ENCODE measurements around the gene CTCFL. TPM values are rescaled to one million over a fixed set of nuclear protein-coding genes. Genes with fewer than 3 reads are reported as not detected.

CTCFL gene
- total and polyA plus RNA-seq, 2 of the 8 experiments (the other 6 are each of a cell fraction or from before 2014, with no cell fraction given): 0.30 to 0.80 TPM

DNA sequence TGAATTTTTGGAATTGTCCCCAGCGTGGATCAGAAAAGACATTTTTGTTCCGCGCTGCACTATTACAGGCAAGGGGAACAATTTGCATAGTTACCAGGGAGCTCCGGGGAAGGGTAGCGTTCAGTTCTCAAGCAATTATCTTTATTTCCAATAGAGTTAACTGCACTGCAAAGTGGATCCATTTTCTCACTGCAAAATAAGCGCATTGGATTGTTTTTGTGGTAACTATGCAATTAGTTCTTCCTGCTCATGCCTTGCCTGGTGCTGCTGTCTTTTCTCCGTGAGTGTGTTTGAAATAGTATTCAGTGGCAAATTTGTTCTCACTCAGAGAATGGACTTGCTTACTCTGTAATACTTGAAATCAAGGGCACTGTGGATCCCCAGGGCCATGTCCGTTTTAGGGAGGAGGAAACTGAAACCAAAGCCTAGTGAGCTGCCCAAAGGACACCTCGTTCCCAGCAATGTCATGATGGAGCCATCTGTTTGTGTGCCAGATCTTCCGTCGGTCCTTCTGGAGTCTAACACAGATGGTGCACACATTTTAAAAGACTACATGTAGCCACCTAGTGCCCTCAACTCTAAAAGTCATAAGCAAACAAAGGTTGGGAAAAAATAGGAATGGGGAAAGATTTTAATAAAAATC lies 28.6 kb upstream of the CTCFL start (continued):
- TF ChIP-seq CHD7 (IDR thresholded peaks at IDR 0.05; ENCODE audit: insufficient replicate concordance, low read length) (no peak), KDM5A (IDR thresholded peaks at IDR 0.05; ENCODE audit: low read length) (no peak), POLR2A (IDR thresholded peaks at IDR 0.05; ENCODE audit: control extremely low read depth in 1 of 2, low read depth in 2 of 2, low read length in 2 of 2) (no peak), KDM4A (IDR thresholded peaks at IDR 0.05; ENCODE audit: low read depth, low read length, severe bottlenecking) (no peak), RAD21 (IDR thresholded peaks at IDR 0.05 in 1 of 2, conservative IDR thresholded peaks at IDR 0.05 in 1 of 2; ENCODE audit: low read depth in 2 of 2, low read length in 2 of 2) (no peak), HDAC6 (IDR thresholded peaks at IDR 0.05; ENCODE audit: low read depth, low read length) (no peak), SUZ12 (IDR thresholded peaks at IDR 0.05; ENCODE audit: low read length) (no peak), KDM1A (IDR thresholded peaks at IDR 0.05; ENCODE audit: borderline replicate concordance, low read length) (no peak)
- TF ChIP-seq, protein P1, sequence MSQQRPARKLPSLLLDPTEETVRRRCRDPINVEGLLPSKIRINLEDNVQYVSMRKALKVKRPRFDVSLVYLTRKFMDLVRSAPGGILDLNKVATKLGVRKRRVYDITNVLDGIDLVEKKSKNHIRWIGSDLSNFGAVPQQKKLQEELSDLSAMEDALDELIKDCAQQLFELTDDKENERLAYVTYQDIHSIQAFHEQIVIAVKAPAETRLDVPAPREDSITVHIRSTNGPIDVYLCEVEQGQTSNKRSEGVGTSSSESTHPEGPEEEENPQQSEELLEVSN (IDR thresholded peaks at IDR 0.05): no peak
- TF ChIP-seq, protein P2, sequence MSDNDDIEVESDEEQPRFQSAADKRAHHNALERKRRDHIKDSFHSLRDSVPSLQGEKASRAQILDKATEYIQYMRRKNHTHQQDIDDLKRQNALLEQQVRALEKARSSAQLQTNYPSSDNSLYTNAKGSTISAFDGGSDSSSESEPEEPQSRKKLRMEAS (IDR thresholded peaks at IDR 0.05): no peak

All from H1 (cell line).